Ecto neural progenitor cell (in vitro differentiated cells): ENCODE data around the gene MT1G.
"Not testable (repeated sequence)": the region's sequence is repeated elsewhere in the genome, so short reads cannot be mapped to it uniquely, and the experiment has no call there.

Experiments
- DNase-seq: peaks from one replicate; pipeline ENCODE4 v3.0.0-alpha.2; 2018; ENCODE audit warnings: low spot score

The MT1G gene

GRCh38 chr16:56665286-56666261 is 2.3 kb downstream of the MT1G start:
- not testable (repeated sequence) for DNase-seq

GRCh38 chr16:56664506-56664905 is 3.4 kb downstream of the MT1G start:
- DNase-seq, result no peak

GRCh38 chr16:56662357-56663354 is 5.2 kb downstream of the MT1G start:
- no peak for DNase-seq

GRCh38 chr16:56658327-56658875 is 9.5 kb downstream of the MT1G start:
- no peak for DNase-seq

GRCh38 chr16:56657555-56658326 is 10.1 kb downstream of the MT1G start, which contains the start of gene MT1F:
TSS of gene MT1F (plus strand) at chr16:56657959. CDS start at chr16:56658059, 100 bp downstream.
- DNase-seq, result peak; percentile 86

GRCh38 chr16:56653218-56653617 is 14.6 kb downstream of the MT1G start:
- DNase-seq, result no peak

- no peak for DNase-seq
These were observed 15.3 kb downstream of the MT1G start for GRCh38 chr16:56652600-56652999.

- no peak for DNase-seq
These were observed 16.3 kb downstream of the MT1G start, which contains the start of gene MT1B for GRCh38 chr16:56651586-56651985. TSS of gene MT1B (plus strand) at chr16:56651886. CDS start at chr16:56651954, 68 bp downstream.

- DNase-seq, result no peak
These were observed 18.0 kb downstream of the MT1G start for GRCh38 chr16:56649820-56650219.

GRCh38 chr16:56649271-56649670 is 18.6 kb downstream of the MT1G start:
- DNase-seq, result no peak

- DNase-seq, result no peak
These were observed 20.0 kb downstream of the MT1G start for GRCh38 chr16:56647641-56648431.

- DNase-seq, result no peak
These were observed 22.0 kb downstream of the MT1G start for GRCh38 chr16:56645838-56646237.

GRCh38 chr16:56645311-56645710 is 22.6 kb downstream of the MT1G start:
- no peak for DNase-seq

GRCh38 chr16:56643833-56644232 is 24.0 kb downstream of the MT1G start:
- no peak for DNase-seq

- no peak for DNase-seq
These were observed 24.6 kb downstream of the MT1G start for GRCh38 chr16:56643080-56643778.

- DNase-seq, result no peak
These were observed 26.7 kb downstream of the MT1G start for GRCh38 chr16:56641166-56641565.

GRCh38 chr16:56640076-56640475 is 27.8 kb downstream of the MT1G start:
- no peak for DNase-seq

- no peak for DNase-seq
These were observed 28.8 kb downstream of the MT1G start for GRCh38 chr16:56639045-56639444.
